H1 (cell line): ENCODE data around the gene SLC44A1. TPM values are rescaled to one million over a fixed set of nuclear protein-coding genes. Genes with fewer than 3 reads are reported as not detected.

Experiments used
- CTCF ChIA-PET: fragments of 300-600 bp; sonication (Branson Sonifier 250); formaldehyde crosslinking; loops from one replicate; lab custom pipeline; 2021; ENCODE audit not compliant: partially characterized antibody; lab: Charles Lee
- POLR2A ChIA-PET: fragments of 300-600 bp; sonication (Branson Sonifier 250); formaldehyde crosslinking; loops from one replicate; lab custom pipeline; 2021; ENCODE audit warnings: inconsistent platforms; ENCODE audit not compliant: partially characterized antibody; lab: Charles Lee
- DNase-seq, 2 experiments: peaks; one replicate each; pipeline versions ENCODE4 v3.0.0 to v3.0.0-alpha.2; 2010 to 2022; ENCODE audit warnings: low spot score in 2 of 2, low read depth in 1 of 2, mixed read lengths in 1 of 2
- FAIRE-seq: peaks from 2 replicates; lab custom pipeline; 2011; peaks lifted over from hg19 to GRCh38; lab: Jason Lieb, UNC
- H2AFZ ChIP-seq: 2 replicates; pipeline ENCODE4 v1.8.1; 2012; ENCODE audit warnings: low read length, inconsistent platforms
- H2AK5ac ChIP-seq: 2 replicates; pipeline ENCODE4 v1.6.1; 2013; ENCODE audit warnings: low read depth, low read length
- H2BK120ac ChIP-seq: replicated peaks from 2 replicates; pipeline ENCODE3; 2013; ENCODE audit warnings: low read depth, low read length, inconsistent platforms
- H2BK12ac ChIP-seq: 2 replicates; pipeline ENCODE4 v1.6.1; 2013; ENCODE audit warnings: low read depth, low read length
- H2BK15ac ChIP-seq: 2 replicates; pipeline ENCODE4 v1.6.1; 2013; ENCODE audit warnings: low read length
- H2BK20ac ChIP-seq: 2 replicates; pipeline ENCODE4 v1.6.1; 2013; ENCODE audit warnings: low read length
- H2BK5ac ChIP-seq: 2 replicates; pipeline ENCODE4 v1.6.1; 2013; ENCODE audit warnings: low read depth, low read length
- H3K14ac ChIP-seq: 2 replicates; pipeline ENCODE4 v1.6.1; 2013; ENCODE audit warnings: inconsistent platforms; ENCODE audit not compliant: insufficient read length
- H3K18ac ChIP-seq: 2 replicates; pipeline ENCODE4 v1.6.1; 2013; ENCODE audit warnings: low read length; ENCODE audit errors: extremely low read depth
- H3K23ac ChIP-seq: 2 replicates; pipeline ENCODE4 v1.6.1; 2013; ENCODE audit warnings: inconsistent platforms; ENCODE audit not compliant: insufficient read length
- H3K23me2 ChIP-seq: 2 replicates; pipeline ENCODE4 v1.6.1; 2013; ENCODE audit warnings: low read depth, low read length
- H3K27ac ChIP-seq: 2 replicates; pipeline ENCODE4 v1.6.1; 2011; ENCODE audit warnings: low read depth, low read length, inconsistent platforms
- H3K27me3 ChIP-seq, 4 experiments: replicated peaks in 1 of 4; 1 replicate in 1 of 4; 2 replicates in 3 of 4; pipeline versions ENCODE4 v1.6.1 to v1.8.1; 2011 to 2013; ENCODE audit warnings: low read length in 3 of 4, mild to moderate bottlenecking in 3 of 4, inconsistent platforms in 2 of 4, mixed read lengths in 2 of 4, moderate library complexity in 1 of 4; ENCODE audit not compliant: control insufficient read depth in 3 of 4, insufficient read depth in 3 of 4; ENCODE audit errors: extremely low read depth in 1 of 4
- H3K36me3 ChIP-seq, 4 experiments: 2 replicates each; pipeline versions ENCODE4 v1.6.1 to v1.8.1; 2011 to 2013; ENCODE audit warnings: mild to moderate bottlenecking in 4 of 4, low read length in 3 of 4, moderate library complexity in 2 of 4, control low read depth in 1 of 4, inconsistent platforms in 1 of 4; ENCODE audit not compliant: insufficient read depth in 4 of 4, control insufficient read depth in 2 of 4
- H3K4ac ChIP-seq: replicated peaks from 2 replicates; pipeline ENCODE3; 2013; ENCODE audit warnings: low read length, low read depth, mixed read lengths, inconsistent platforms; ENCODE audit not compliant: insufficient read length
- H3K4me1 ChIP-seq, 4 experiments: replicated peaks in 1 of 4; 1 replicate in 1 of 4; 2 replicates in 3 of 4; pipeline versions ENCODE4 v1.6.1 to v1.8.1; 2011 to 2013; ENCODE audit warnings: low read length in 3 of 4, inconsistent platforms in 2 of 4, mixed read lengths in 1 of 4; ENCODE audit not compliant: insufficient read depth in 4 of 4, control insufficient read depth in 3 of 4
- H3K4me2 ChIP-seq, 2 experiments: 2 replicates each; pipeline versions ENCODE4 v1.6.1 to v1.8.1; 2011 to 2013; ENCODE audit warnings: low read depth in 2 of 2, low read length in 2 of 2, control low read depth in 1 of 2, inconsistent platforms in 1 of 2, mild to moderate bottlenecking in 1 of 2; ENCODE audit not compliant: insufficient read depth in 1 of 2
- H3K4me3 ChIP-seq, 4 experiments: fragments of 200-600, 300-600 bp in 1 of 4; sonication (generic), shearing (Covaris generic), sonication (Bioruptor Twin) in 1 of 4; 2 replicates each; pipeline versions ENCODE4 v1.5.1 to v1.8.1; 2011 to 2016; ENCODE audit warnings: low read length in 4 of 4, low read depth in 3 of 4, control low read depth in 2 of 4, inconsistent platforms in 2 of 4, mild to moderate bottlenecking in 2 of 4, mixed read lengths in 1 of 4, moderate library complexity in 1 of 4; ENCODE audit not compliant: insufficient read depth in 2 of 4; ENCODE audit errors: extremely low read depth in 1 of 4
- H3K56ac ChIP-seq: replicated peaks from 2 replicates; pipeline ENCODE3; 2013; ENCODE audit warnings: low read depth, mild to moderate bottlenecking, mixed read lengths, low read length, inconsistent platforms; ENCODE audit not compliant: insufficient read length
- H3K79me1 ChIP-seq: 2 replicates; pipeline ENCODE4 v1.6.1; 2013; ENCODE audit warnings: low read depth, low read length, control low read depth
- H3K79me2 ChIP-seq, 2 experiments: 2 replicates each; pipeline versions ENCODE4 v1.6.1 to v1.8.1; 2012 to 2013; ENCODE audit warnings: low read length in 2 of 2, mild to moderate bottlenecking in 2 of 2, inconsistent platforms in 1 of 2; ENCODE audit not compliant: insufficient read depth in 2 of 2, control insufficient read depth in 1 of 2
- H3K9ac ChIP-seq, 4 experiments: replicated peaks in 1 of 4; 1 replicate in 1 of 4; 2 replicates in 3 of 4; pipeline versions ENCODE4 v1.6.1 to v1.8.1; 2011 to 2013; ENCODE audit warnings: low read depth in 3 of 4, low read length in 3 of 4, control low read depth in 2 of 4, mild to moderate bottlenecking in 2 of 4, moderate library complexity in 2 of 4, inconsistent platforms in 1 of 4; ENCODE audit errors: extremely low read depth in 1 of 4
- H3K9me3 ChIP-seq, 2 experiments: 2 replicates each; pipeline versions ENCODE4 v1.6.1 to v1.8.1; 2012 to 2013; ENCODE audit warnings: mild to moderate bottlenecking in 2 of 2, moderate library complexity in 2 of 2, control low read depth in 1 of 2, inconsistent platforms in 1 of 2, low read depth in 1 of 2, low read length in 1 of 2, mixed read lengths in 1 of 2; ENCODE audit not compliant: insufficient read depth in 2 of 2
- H4K20me1 ChIP-seq, 2 experiments: replicated peaks in 1 of 2; 2 replicates each; pipeline versions ENCODE3 to v1.8.1; 2011 to 2013; ENCODE audit warnings: inconsistent platforms in 2 of 2, low read length in 2 of 2, mild to moderate bottlenecking in 1 of 2; ENCODE audit not compliant: insufficient read depth in 2 of 2, control insufficient read depth in 1 of 2
- H4K5ac ChIP-seq: 2 replicates; pipeline ENCODE4 v1.6.1; 2013; ENCODE audit warnings: low read length, low read depth, mixed read lengths, inconsistent platforms; ENCODE audit not compliant: insufficient read length
- H4K8ac ChIP-seq: 2 replicates; pipeline ENCODE4 v1.8.0; 2013; ENCODE audit warnings: mild to moderate bottlenecking, moderate library complexity, low read length, inconsistent platforms; ENCODE audit not compliant: insufficient read depth; ENCODE audit errors: extremely low read depth
- H4K91ac ChIP-seq: replicated peaks from 2 replicates; pipeline ENCODE3; 2013; ENCODE audit warnings: low read length, mixed read lengths, inconsistent platforms; ENCODE audit not compliant: insufficient read length
- ASH2L ChIP-seq: fragments of 200-600, 300-600 bp; sonication (generic); IDR thresholded peaks from one replicate; pipeline ENCODE4 v1.7.1; 2017; ENCODE audit warnings: low read length
- CEBPB ChIP-seq: IDR thresholded peaks from 2 replicates; pipeline ENCODE4 v1.6.1; 2012; ENCODE audit warnings: low read depth, low read length
- CREB1 ChIP-seq: IDR thresholded peaks from 2 replicates; pipeline ENCODE4 v1.6.1; 2012; ENCODE audit warnings: inconsistent platforms
- GABPA ChIP-seq: IDR thresholded peaks from 2 replicates; pipeline ENCODE4 v1.6.1; 2011; ENCODE audit warnings: mild to moderate bottlenecking, low read length, moderate library complexity, borderline replicate concordance; ENCODE audit not compliant: insufficient read depth
- GTF2F1 ChIP-seq: IDR thresholded peaks from 2 replicates; pipeline ENCODE4 v1.6.1; 2012; ENCODE audit warnings: low read depth, low read length, improper control_type of control experiment, borderline replicate concordance
- HDAC6 ChIP-seq: IDR thresholded peaks from one replicate; pipeline ENCODE4 v1.7.1; 2012; ENCODE audit warnings: low read depth, mild to moderate bottlenecking, inconsistent platforms, low read length, moderate library complexity
- MAX ChIP-seq: IDR thresholded peaks from 2 replicates; pipeline ENCODE4 v1.6.1; 2012; ENCODE audit warnings: inconsistent platforms
- RBBP5 ChIP-seq: IDR thresholded peaks from 2 replicates; pipeline ENCODE4 v1.7.1; 2012; ENCODE audit warnings: low read depth, mild to moderate bottlenecking, inconsistent platforms, low read length, moderate library complexity, borderline replicate concordance
- RXRA ChIP-seq: IDR thresholded peaks from 2 replicates; pipeline ENCODE4 v1.6.1; 2011; ENCODE audit warnings: low read depth, mild to moderate bottlenecking, low read length, moderate library complexity; ENCODE audit not compliant: insufficient read depth
- SIRT6 ChIP-seq: IDR thresholded peaks from one replicate; pipeline ENCODE4 v1.7.1; 2012; ENCODE audit warnings: low read length, inconsistent platforms
- SP4 ChIP-seq: IDR thresholded peaks from 2 replicates; pipeline ENCODE4 v1.6.1; 2012; ENCODE audit warnings: low read length, inconsistent platforms
- TCF12 ChIP-seq: IDR thresholded peaks from 2 replicates; pipeline ENCODE4 v1.6.1; 2011; ENCODE audit warnings: low read depth, mild to moderate bottlenecking, low read length
- ZNF274 ChIP-seq: IDR thresholded peaks from 2 replicates; pipeline ENCODE4 v1.7.0; 2012; ENCODE audit warnings: low read length, borderline replicate concordance; ENCODE audit errors: extremely low read depth
- WGBS, 2 experiments: shearing (Covaris generic) in 1 of 2; methylation state at CpG; one replicate each; pipeline versions ENCODE4 v1.1.6 to v1.1.7; 2013 to 2015; ENCODE audit warnings: low lambda C conversion rate in 2 of 2, mixed read lengths in 2 of 2, inconsistent platforms in 1 of 2, low coverage in 1 of 2, missing lambda C conversion rate in 1 of 2; ENCODE audit not compliant: insufficient replicate concordance in 2 of 2, insufficient coverage in 1 of 2, insufficient read length in 1 of 2; ENCODE audit errors: extremely low coverage in 1 of 2, missing lambda C conversion rate in 1 of 2; 5-methylcytosine and 5-hydroxymethylcytosine counted together
- polyA plus RNA-seq, 7 experiments: library from polyadenylated mRNA; depleted of rRNA in 3 of 7; stranded (reverse) in 5 of 7; unstranded in 2 of 7; fragments of >200 nt in 5 of 7; fragments of 200-250 nt in 2 of 7; gene quantifications; 1 replicate in 5 of 7; 2 replicates in 1 of 7; 4 replicates in 1 of 7; pipeline versions ENCODE4 v1.2.1 to v1.2.3, GENCODE V29; 2011 to 2013; ENCODE audit warnings: missing spikeins in 2 of 7, mixed read lengths in 2 of 7
- total RNA-seq: library from RNA; stranded (reverse); fragmentation: NEBNext Ultra II Directional; extraction: Animal tissue kit (Norgen Biotek cat#: 25700); gene quantifications from 2 replicates; pipeline ENCODE4 v1.2.1, GENCODE V29; 2021

Gene SLC44A1
- total and polyA plus RNA-seq, 2 of the 8 experiments (the other 6 are each of a cell fraction or from before 2014, with no cell fraction given) = 30.5 to 71.2 TPM

GRCh38 chr9:105444130-105444529 lies 199.7 kb downstream of the SLC44A1 start:
- H3K23me2 ChIP-seq = peaks cover 9% of the 10 kb centered on the region
- DNase-seq = no peak
- no peak overlapping the region for H3K18ac ChIP-seq
- FAIRE-seq = no peak
- H4K20me1 ChIP-seq = no peaks in the 10 kb centered on the region
- TF ChIP-seq GTF2F1 (no peak), SIRT6 (no peak), MAX (no peak), RBBP5 (no peak), ASH2L (no peak), TCF12 (no peak), CREB1 (no peak), RXRA (no peak), HDAC6 (no peak), ZNF274 (no peak), CEBPB (no peak), SP4 (no peak), GABPA (no peak)
- peaks cover 0 to 4% of the 10 kb centered on the region in 2 experiments; a peak in 2 of 4 replicates for H3K79me2 ChIP-seq
- H3K4me2 ChIP-seq = no peak overlapping the region
- H2BK5ac ChIP-seq = no peak overlapping the region
- H3K9me3 ChIP-seq = no peaks in the 10 kb centered on the region
- no peaks in the 10 kb centered on the region for H3K27me3 ChIP-seq
- H3K14ac ChIP-seq = no peak overlapping the region
- H2AFZ ChIP-seq = 0 out of 2 replicates have a peak overlapping the region, but pooled peaks have one; percentile 50
- no peak overlapping the region for H4K5ac ChIP-seq
- no peak overlapping the region for H3K9ac ChIP-seq
- H4K8ac ChIP-seq = no peak overlapping the region
- POLR2A ChIA-PET = interaction anchor here (1.1 kb wide), 1 partner anchor 17 kb away, joined by 3 read pairs; no protein-coding TSS in a partner anchor
- H2AK5ac ChIP-seq = no peak overlapping the region
- H2BK12ac ChIP-seq = no peak overlapping the region
- H2BK120ac ChIP-seq = no peak overlapping the region
- CTCF ChIA-PET = interaction anchor here (0.7 to 1.9 kb wide), 5 partner anchors 13 to 636 kb away, joined by 3 to 5 read pairs (median 4); no protein-coding TSS in a partner anchor
- H2BK20ac ChIP-seq = no peak overlapping the region
- H3K27ac ChIP-seq = no peak overlapping the region
- H3K36me3 ChIP-seq = no peaks in the 10 kb centered on the region
- H2BK15ac ChIP-seq = no peak overlapping the region
- no peak overlapping the region for H3K4me3 ChIP-seq
- H3K4ac ChIP-seq = no peak overlapping the region
- WGBS, 2 experiments = 81% methylated on average over 4 of the region's 4 CpGs; no CpG with 5 or more reads in 1 of the 2 experiments
- 0 out of 7 replicates have a peak, but pooled peaks cover 0 to 5% (median 2%) of the 10 kb centered on the region in 4 experiments for H3K4me1 ChIP-seq
- no peaks in the 10 kb centered on the region for H3K79me1 ChIP-seq
- H4K91ac ChIP-seq = no peak overlapping the region
- no peak overlapping the region for H3K56ac ChIP-seq
- no peak overlapping the region for H3K23ac ChIP-seq
